ENCODE measurements around the gene KRTAP9-4. TPM values are rescaled to one million over a fixed set of nuclear protein-coding genes. Genes with fewer than 3 reads are reported as not detected.
"Not testable (repeated sequence)": the region's sequence is repeated elsewhere in the genome, so short reads cannot be mapped to it uniquely, and the experiment has no call there.

Gene KRTAP9-4
- total RNA-seq, 4 donors from 2014 or later: not detected

GRCh38 chr17:41226051-41226450 lies 23.4 kb upstream of the KRTAP9-4 start:
- Histone ChIP-seq H3K27ac (no peak overlapping the region), H3K9me3 (no peaks in the 10 kb centered on the region), H3K36me3 (no peaks in the 10 kb centered on the region), H3K4me1 (no peaks in the 10 kb centered on the region), H3K27me3 (no peaks in the 10 kb centered on the region), H3K4me3 (no peak overlapping the region)
- intact Hi-C loops (cut with DNase I; ENCODE audit: low total_unique reads): no loop called here
- no peak for DNase-seq
- TF ChIP-seq POLR2A (IDR thresholded peaks at IDR 0.05): no peak
- no peak for TF ChIP-seq CTCF (IDR thresholded peaks at IDR 0.05)

GRCh38 chr17:41226598-41227095 lies 22.8 kb upstream of the KRTAP9-4 start, which contains the start of gene KRTAP9-2:
Gene KRTAP9-2 (plus strand): TSS chr17:41226648. CDS start chr17:41226655, 7 bp downstream.
- H3K36me3 ChIP-seq; H3K27me3 ChIP-seq; DNase-seq; H3K27ac ChIP-seq; H3K4me1 ChIP-seq; H3K4me3 ChIP-seq; H3K9me3 ChIP-seq; intact Hi-C loops (cut with DNase I; ENCODE audit: low total_unique reads): not testable (repeated sequence)

GRCh38 chr17:41230094-41230493 lies 19.4 kb upstream of the KRTAP9-4 start:
- no peak for TF ChIP-seq POLR2A (IDR thresholded peaks at IDR 0.05)
- TF ChIP-seq CTCF (IDR thresholded peaks at IDR 0.05): no peak
- H3K27me3 ChIP-seq: no peaks in the 10 kb centered on the region
- H3K4me1 ChIP-seq: no peaks in the 10 kb centered on the region
- H3K27ac ChIP-seq: no peak overlapping the region
- no peak for DNase-seq
- no peaks in the 10 kb centered on the region for H3K36me3 ChIP-seq
- no peak overlapping the region for H3K4me3 ChIP-seq
- H3K9me3 ChIP-seq: no peaks in the 10 kb centered on the region
- intact Hi-C loops (cut with DNase I; ENCODE audit: low total_unique reads): no loop called here

GRCh38 chr17:41231731-41232130 lies 17.8 kb upstream of the KRTAP9-4 start:
- no peak for DNase-seq
- Histone ChIP-seq H3K4me1 (no peaks in the 10 kb centered on the region), H3K36me3 (no peaks in the 10 kb centered on the region), H3K27ac (no peak overlapping the region), H3K4me3 (no peak overlapping the region), H3K27me3 (no peaks in the 10 kb centered on the region), H3K9me3 (no peaks in the 10 kb centered on the region)
- no peak for TF ChIP-seq CTCF (IDR thresholded peaks at IDR 0.05)
- TF ChIP-seq POLR2A (IDR thresholded peaks at IDR 0.05): no peak
- intact Hi-C loops (cut with DNase I; ENCODE audit: low total_unique reads): no loop called here

- H3K27ac ChIP-seq; H3K27me3 ChIP-seq; H3K4me1 ChIP-seq; H3K36me3 ChIP-seq; DNase-seq; H3K4me3 ChIP-seq; H3K9me3 ChIP-seq; intact Hi-C loops (cut with DNase I; ENCODE audit: low total_unique reads): not testable (repeated sequence)
These were observed 16.9 kb upstream of the KRTAP9-4 start, which contains the start of gene KRTAP9-3 for GRCh38 chr17:41232399-41233105. Gene KRTAP9-3 (plus strand): TSS chr17:41232449. CDS start chr17:41232502, 53 bp downstream.

GRCh38 chr17:41237116-41237515 lies 12.4 kb upstream of the KRTAP9-4 start:
- H3K9me3 ChIP-seq; H3K36me3 ChIP-seq; H3K27me3 ChIP-seq; DNase-seq; H3K4me1 ChIP-seq; H3K4me3 ChIP-seq; H3K27ac ChIP-seq; intact Hi-C loops (cut with DNase I; ENCODE audit: low total_unique reads): not testable (repeated sequence)

GRCh38 chr17:41237949-41238437 lies 11.5 kb upstream of the KRTAP9-4 start, which contains the start of gene KRTAP9-8:
Gene KRTAP9-8 (plus strand): TSS chr17:41237999. CDS start chr17:41238052, 53 bp downstream.
- intact Hi-C loops (cut with DNase I; ENCODE audit: low total_unique reads); H3K36me3 ChIP-seq; H3K27ac ChIP-seq; H3K9me3 ChIP-seq; H3K27me3 ChIP-seq; H3K4me3 ChIP-seq; H3K4me1 ChIP-seq; DNase-seq: not testable (repeated sequence)

GRCh38 chr17:41246995-41247787 lies 2.3 kb upstream of the KRTAP9-4 start:
- H3K4me3 ChIP-seq; H3K4me1 ChIP-seq; H3K27me3 ChIP-seq; H3K27ac ChIP-seq; H3K36me3 ChIP-seq; DNase-seq; intact Hi-C loops (cut with DNase I; ENCODE audit: low total_unique reads); H3K9me3 ChIP-seq: not testable (repeated sequence)

Data from uterus (tissue), 4 donors.